HG03280 (cell line): ENCODE results near the gene TOP1.
A peak's percentile ranks its signal among the peaks of the same experiment; 100 is the strongest.
"Not testable (repeated sequence)": the region's sequence is repeated elsewhere in the genome, so short reads cannot be mapped to it uniquely, and the experiment has no call there.

Source experiments
- ATAC-seq: cut with Tn5 transposase; IDR thresholded peaks from one replicate; pipeline ENCODE4 v1.9.1; 2021; ENCODE audit warnings: mild to moderate bottlenecking, moderate library complexity; ENCODE audit not compliant: unreplicated experiment

The TOP1 gene

DNA sequence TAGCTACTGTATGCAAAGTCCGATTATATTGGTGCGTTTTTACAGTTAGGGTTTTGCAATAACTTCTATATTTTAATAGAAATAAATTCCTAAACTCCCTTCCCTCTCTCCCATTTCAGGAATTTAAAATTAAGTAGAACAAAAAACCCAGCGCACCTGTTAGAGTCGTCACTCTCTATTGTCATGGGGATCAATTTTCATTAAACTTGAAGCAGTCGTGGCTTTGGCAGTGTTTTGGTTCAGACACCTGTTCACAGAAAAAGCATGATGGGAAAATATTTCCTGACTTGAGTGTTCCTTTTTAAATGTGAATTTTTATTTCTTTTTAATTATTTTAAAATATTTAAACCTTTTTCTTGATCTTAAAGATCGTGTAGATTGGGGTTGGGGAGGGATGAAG, 95.0 kb downstream of the TOP1 start:
- ATAC-seq = no peak

DNA sequence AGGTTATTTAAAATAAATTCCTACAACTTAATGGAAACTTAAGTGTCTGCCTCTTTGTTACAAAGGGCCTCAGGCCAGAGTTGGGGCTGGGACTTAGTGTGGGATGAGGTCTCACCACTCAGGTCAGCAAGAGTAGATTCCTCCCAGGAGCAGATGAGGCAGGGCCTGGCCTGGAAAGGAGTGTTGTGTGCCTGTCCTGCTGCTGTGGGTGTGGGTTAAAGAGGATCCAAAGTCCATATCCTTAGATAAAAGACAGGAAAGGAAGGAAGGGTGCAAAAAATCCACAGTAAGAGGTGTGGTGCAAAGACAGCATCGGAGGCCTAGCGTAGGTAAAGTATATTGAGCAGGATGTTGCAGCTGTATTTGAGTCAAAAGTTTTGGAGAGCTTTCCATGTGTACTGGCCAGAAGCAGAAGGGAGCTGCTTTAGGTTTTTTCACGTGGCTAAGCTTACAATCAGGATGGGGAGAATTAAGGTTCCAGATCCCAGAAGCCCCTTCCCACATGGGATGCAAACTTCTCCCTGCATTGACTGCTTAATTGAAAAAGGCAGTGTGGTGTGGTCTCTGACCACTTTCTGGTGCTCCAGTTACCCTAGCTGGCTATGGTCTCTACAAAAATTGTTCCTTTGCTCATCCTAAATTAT, 96.0 kb downstream of the TOP1 start:
- no peak for ATAC-seq

DNA sequence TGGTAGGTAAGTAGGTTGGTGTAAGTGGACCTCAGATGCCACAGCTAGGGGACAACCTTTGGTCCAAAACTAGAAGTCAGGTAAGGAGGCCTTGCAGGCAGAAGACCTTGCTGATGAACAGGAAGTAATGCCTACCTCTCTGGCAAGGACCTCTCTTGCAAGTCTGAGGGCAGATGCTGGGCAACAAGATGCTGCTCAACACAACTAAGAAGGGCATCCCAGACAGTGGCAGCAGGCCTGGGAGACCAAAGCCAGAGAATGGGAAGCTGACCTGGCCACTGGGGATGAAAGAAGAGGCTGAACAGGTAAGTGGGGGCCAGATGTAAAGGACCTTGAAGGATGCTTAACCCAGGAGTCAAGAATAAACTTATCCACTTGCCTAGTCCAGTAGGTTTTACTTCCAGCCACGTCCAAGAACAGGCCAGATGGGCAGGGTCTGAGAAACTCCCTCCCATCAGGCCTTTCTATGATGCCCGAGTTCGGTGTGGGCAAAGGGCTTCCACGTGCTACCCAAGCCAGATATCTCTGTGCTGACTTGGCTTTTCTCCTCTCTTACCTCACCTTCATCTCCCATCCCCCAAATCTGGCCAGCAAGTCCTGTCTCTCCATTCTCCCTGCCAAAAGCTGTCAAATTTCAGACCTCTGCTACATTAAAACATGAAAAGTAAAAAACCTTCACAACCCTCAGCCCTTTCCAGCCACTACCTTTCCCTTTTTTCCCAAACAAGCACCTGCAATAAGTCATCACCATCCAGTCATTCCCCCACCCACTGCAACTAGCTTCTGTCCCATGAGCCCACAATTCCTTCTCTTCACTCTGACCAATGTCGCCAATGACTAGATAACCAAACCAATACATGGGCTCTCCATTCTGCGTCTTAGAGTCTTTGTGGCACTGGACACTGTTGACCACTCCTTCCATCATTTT, 97.2 kb downstream of the TOP1 start:
- no peak for ATAC-seq

DNA sequence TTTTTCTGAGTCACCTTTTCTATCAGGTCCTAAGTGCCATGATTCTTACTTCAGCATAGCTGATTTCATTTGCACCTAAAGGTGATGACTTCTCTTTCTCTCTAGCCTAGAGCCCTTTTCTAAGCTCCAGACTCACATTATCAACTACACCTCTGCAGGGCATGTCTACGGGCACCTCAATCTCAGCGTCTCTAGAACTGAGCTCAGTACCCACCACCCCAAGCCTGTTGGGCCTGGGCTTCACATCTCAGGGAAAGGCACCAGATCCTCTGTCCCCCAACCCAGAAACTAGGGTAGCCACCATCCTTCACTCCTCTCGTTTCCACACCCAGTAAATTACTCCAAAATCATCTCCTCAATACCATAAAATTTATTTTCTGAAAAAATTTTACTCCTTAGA, 98.1 kb downstream of the TOP1 start:
- ATAC-seq = no peak

DNA sequence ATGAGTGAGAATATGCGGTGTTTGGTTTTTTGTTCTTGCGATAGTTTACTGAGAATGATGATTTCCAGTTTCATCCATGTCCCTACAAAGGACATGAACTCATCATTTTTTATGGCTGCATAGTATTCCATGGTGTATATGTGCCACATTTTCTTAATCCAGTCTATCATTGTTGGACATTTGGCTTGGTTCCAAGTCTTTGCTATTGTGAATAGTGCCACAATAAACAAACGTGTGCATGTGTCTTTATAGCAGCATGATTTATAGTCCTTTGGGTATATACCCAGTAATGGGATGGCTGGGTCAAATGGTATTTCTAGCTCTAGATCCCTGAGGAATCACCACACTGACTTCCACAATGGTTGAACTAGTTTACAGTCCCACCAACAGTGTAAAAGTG, 99.7 kb downstream of the TOP1 start:
- not testable (repeated sequence) for ATAC-seq

DNA sequence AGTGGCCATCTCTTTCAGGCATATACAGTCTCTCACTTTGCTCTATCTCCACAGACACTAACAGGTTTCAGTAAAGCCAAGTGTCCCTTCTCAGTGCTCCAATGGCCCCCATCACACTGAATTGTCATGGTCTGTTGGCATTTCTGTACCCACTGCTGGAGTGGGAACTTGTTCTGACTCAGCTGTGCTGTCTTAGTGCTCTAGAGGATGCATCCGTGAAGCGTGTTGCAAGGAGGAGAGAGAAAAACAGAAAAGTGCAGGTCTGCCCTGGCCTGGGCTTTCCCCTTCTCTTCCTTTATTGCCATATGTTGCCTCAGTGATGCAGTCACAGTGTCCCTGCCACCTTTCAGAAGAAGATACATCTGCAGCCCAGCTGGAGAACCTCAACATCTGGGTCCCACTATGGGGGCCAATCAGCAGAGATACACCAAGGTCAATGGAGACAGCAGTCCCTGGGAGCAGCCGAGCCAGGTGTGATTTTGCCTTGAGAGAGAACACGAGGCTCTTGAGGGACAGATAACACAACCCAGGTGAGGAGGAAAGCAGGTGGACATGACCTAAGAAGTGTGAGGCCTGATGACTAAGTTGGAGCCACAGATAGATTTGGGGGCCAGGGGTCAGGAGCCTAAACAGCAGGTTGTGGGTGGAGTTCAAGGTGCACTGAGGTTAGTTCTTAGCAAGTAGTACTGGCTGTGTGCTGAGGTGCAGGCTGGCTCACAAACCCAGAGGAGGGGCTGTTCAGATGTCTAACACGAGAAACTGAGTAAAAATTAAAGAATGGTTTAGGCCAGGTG, 103.2 kb downstream of the TOP1 start:
- no peak for ATAC-seq

DNA sequence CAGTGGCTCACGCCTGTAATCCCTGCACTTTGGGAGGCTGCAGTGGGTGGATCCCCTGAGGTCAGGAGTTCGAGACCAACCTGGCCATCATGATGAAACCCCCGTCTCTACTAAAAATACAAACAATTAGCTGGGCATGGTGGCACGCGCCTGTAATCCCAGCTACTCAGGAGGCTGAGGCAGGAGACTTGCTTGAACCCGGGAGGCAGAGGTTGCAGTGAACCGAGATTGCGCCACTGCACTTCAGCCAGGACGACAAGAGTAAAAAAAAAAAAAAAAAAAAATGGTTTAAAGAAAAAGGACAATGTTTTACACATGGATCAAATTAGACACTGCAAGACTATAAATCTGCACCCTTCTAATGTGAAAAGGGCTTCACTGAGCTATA, 103.8 kb downstream of the TOP1 start:
- ATAC-seq = not testable (repeated sequence)

DNA sequence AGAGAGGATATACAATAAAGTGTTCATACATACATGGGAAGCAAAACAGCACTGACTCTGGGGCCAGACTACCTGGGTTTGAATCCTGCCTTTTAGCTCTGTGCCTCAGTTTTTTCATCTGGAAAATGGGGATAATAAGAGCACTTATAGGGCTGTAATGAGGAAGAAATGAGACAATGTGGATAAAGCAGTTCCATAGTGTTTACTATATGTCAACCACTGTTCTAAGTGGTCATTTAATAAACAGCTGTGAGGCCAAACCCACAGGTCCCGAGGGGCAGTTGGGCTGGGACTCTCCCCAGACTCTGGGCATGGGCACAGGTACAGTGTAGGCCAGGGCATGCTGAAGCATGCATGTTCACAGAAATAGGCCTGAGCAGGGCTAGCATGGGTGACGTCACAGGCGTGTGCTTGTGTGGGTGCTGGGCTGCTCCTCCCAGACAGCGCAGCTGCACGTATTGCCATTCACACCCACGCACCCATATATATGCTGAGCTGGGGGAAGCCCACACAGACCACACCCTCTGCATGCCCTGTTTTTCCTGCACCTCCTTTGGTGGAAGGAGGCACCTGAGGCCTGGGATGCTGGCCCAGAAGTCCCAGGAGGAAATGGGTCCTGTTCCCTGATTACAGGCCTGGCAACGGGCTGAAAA, 105.2 kb downstream of the TOP1 start:
- peak; percentile 44 for ATAC-seq

DNA sequence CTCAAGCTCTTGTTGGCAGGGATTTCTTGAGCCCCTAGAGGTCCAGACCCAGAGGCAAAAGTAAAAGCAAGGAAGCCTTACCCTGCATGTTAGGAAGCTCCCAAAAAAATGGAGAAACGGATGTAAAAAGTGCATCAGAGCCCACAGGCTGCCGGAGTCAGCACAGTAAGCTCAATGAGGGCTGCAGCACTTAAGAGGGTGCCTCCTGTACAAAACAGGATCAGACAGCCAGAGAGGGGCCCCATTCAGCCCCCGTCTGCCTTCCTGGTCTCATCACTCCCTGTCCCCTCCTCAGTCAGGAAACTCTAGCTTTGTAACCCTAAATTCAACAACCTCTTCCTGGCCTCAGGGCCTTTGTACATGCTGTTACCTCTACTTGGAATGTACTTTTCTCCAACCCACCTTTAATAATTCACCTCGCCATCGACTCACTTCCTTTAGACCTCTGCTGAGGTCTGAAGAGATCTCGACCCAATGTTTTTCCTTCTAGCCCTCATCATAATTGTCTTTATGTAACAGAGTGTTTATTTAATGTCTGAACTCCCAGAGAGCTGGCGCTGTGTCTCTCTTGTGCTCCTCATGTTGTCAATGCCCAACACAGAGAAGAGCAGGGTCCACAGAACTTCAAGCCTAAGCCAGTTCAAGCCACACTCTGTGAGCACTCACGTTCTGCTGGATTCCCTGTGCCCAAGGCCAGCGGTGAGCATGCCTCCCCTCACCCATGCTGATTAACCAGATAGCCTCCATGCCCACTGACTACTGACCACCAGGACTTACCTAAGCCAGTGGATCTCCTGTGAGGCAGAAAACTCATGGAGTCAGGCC, 106.0 kb downstream of the TOP1 start:
- no peak for ATAC-seq

DNA sequence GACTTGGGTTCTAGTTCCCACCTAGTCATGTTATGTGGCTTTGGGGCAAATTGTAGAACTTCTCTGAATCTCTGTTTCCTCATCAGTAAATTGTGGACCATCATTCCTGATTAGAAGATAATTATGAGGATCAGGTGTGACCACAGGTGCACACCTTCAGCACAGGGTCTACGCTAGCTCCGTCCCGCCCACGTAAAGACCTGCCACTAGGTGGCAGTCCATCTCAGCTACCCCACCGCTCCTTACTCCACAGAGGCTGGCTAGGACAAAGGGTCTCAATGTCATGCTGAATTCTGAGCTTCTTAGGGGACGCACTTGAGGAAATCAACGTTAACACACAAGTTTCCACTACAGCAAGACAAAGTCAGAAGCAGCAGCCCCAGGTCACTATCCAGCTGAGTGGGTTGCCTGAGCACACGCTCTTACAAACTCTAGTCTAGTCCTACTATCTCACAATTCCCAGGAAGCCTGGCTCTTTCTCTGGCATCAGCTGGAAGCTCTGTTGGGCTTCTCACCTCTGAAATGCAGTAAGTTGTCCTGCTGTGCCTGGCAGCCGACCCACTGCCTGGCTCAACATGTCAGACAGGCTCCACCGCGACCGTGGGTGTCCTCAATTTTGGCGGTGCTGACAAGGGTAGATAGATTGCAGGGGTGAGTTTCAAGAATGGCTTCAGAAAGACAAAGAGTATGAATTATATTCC, 106.7 kb downstream of the TOP1 start:
- ATAC-seq = no peak

DNA sequence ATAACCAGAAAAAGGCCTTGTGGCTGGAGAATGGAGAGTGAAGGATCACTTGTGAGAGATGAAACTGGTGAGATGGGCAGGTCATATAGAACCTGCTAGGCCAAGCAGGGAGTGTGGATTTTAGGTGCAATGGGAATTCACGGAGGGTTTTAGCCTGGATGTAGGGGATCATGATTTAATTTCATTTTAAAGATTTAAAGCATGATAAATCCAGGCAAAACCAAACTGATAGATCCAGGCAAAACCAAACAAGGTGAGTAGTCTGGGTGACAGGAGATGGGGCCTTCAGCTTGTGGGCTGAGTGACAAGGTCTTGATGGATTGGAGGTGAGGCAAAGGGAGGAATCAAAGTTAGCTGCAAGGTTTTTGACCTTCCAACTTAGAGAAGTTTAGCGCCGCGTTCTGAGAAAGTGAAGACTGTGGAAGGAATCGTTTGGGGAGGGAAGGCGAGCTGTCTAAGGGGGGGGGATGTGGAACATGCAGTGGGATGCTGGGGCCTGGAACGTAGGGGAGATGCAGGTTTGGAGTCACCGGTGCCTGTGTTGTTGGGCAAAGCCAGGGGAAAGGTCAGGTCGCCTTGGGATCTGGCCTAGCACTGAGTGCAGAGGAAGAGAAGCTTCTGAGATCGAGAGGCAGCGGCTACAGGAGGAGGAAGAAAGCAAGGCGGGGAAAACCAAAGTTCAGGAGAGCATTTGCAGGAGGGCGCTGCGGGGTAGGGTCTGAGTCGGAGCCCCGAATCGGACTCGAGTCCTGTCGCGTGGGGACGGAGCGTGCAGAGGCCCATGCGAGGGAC, 107.5 kb downstream of the TOP1 start:
- no peak for ATAC-seq

DNA sequence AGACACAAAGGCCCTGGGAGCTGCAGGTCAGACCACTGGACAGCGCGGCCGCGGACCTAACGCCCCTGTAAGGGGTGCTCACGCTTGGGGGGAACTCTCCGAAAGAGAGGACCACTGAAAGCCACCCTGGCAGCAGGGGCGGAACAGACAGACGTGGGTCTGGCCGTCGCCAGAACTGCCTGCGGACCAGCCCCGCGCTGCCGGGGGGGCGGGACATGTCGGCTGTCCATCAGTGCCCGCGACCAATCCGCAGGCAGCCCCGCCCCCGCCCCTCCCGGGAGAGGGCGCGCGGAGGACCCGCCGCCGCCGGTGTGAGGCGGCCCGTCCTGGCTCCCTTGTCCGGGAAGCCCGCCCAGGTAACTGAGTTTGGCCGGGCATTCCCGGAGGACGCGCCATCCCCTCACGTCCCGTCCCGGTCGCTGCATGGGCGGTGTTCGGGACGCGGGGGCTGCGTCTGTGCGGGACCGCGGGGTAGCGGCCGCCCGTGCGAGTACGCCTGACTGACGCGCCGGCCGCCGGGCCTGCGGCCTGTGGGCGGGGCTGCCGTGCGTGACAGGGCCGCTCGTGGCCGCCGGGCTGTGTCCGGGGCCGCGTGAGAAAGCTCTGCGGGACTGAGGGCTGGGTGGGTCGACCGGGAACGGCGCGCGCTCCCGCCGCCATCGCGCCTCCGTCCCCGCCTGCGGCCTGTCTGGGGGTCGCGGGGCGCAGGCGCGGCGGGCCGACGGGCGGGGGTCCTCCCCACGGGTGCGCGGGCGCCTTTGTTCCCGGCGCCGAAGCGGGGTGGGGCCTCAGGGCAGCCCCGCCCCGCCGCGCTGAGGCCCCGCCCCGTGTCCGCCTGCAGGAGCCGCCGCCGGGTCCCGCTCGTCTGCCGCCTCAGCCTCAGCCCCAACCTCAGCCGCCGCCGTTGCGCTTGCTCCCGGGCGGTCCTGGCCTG, 108.3 kb downstream of the TOP1 start, which contains the start of gene PLCG1:
Gene PLCG1 (plus strand): TSS at position 864 of the 934 bp plus-strand sequence. CDS start 99 bp downstream, outside the sequence.
- peak; percentile 51 for ATAC-seq

DNA sequence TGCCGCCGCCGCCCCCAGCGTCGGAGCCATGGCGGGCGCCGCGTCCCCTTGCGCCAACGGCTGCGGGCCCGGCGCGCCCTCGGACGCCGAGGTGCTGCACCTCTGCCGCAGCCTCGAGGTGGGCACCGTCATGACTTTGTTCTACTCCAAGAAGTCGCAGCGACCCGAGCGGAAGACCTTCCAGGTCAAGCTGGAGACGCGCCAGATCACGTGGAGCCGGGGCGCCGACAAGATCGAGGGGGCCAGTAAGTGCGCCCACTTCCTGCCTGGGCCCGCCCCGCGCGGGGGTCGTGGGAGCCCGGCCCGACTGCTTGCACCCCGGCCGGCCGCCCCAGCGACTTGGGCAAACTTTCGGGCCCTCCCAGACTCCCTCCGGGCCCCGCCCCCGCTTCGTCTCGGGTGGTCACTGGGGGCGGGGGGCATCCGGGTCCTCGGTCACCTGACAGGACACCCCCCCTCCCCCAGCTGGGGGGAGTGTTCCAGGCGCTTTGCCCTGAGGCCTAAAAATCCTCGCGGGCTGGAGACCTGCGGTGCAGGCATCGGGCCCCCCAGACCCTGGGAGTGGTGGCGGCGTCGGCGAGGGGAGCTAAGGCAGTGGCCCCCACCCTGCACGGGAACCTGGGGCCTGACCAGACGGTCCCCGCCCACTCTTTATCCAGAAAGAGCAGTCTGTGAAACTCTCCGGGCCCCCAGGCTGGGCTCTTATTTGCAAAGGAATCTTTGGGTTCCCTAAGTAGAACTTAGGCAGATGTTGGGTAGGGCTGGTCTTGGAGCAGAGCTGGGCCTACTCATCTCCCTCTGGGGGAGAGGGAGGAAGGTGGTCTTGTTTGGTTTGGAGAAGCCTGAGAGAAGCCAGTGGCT, 109.2 kb downstream of the TOP1 start:
- ATAC-seq = peak; percentile 19

DNA sequence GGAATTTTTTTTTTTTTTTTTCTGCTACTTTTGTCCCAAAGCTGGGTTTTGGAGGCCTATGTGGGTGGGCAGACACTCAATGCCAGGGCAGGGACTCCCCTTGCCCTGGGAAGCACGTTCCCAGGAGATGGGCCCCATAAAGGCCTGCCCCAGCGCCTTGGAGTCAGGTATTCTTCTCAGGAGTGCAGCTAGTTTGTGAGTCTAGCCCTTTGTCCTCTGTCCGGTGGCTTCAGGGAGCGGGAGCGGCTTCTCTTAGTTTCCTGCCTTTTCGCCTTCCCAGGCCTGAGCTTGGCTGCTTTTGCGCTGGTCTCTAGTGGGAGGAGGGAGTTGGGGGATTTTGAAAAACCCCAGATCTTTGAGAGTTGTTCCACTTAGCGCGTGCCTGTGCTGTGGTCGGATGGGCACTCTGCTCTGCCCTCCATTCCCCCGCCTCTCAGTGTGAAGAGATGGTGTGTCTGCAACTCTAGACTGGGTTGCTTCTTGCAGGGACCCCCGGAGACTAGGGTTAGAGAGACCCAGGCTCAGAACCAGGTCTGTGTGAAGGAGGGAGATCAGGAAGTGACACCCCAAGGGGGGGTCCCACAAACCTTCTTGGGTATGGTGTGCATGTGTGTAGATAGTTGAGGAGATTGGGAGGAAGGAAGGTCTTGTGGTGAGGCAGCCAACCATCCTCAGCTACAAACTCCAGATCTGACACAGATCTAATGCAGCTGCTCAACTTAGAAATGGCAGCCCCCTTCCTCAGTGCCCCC, 110.0 kb downstream of the TOP1 start:
- no peak for ATAC-seq

DNA sequence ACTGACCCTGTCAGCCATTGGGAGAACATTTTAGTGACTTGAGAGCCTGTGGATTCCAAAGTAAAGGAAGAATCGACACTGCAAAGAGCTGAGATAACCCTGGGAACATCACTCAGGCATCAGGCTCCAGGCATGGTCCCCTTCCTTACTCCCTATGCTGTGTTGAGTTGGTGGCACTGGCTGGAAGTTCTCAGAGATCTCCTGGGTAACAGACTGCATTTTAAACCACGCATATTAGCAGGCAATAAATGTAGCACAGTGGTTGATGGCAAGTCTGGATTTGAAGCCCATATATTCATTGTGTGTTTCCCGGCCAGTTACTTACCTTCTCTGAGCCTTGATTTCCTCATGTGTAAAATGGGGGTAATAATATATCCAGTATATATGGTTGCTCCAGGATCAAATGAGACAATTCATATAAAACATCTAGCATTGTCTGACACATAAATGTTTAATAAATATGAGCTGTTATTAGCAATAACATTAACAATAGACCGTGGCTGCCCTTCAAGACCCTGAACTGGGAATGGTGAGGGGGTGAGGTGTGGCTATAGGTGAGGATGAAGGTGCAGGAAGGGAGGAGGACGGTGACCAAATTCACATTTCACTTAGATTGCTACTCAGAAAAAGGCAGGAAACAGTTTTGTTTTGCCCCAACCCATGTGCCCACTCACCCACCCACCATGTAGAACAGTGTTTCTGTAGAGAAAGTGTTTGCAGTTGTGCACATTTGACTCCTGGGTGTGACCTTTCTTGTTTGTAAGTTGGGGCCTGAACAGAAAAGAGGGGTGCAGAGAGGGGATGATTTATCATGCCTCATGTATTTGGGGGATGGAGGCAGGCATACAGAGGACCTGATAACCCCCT, 110.8 kb downstream of the TOP1 start:
- ATAC-seq = no peak
